B cell (primary cell): ENCODE data around the gene SLC9C1.

ENCODE experiments used
- CTCF ChIP-seq: fragments of 200-600 bp; IDR thresholded peaks from one replicate; pipeline ENCODE4 v1.8.0; 2022; ENCODE audit warnings: antibody characterized with exemption, mild to moderate bottlenecking
- EZH2 ChIP-seq: IDR thresholded peaks from 2 replicates; pipeline ENCODE4 v1.6.1; 2012; ENCODE audit warnings: borderline replicate concordance, low read depth, mild to moderate bottlenecking, moderate library complexity, low read length; ENCODE audit not compliant: insufficient read depth, poor library complexity, severe bottlenecking

- no peak for TF ChIP-seq CTCF
- TF ChIP-seq EZH2: no peak
Measured at GRCh38 chr3:112289011-112289410, 5.0 kb downstream of the SLC9C1 start.
